Measurements from ENCODE around the gene ZNRD2. TPM values are rescaled to one million over a fixed set of nuclear protein-coding genes. Genes with fewer than 3 reads are reported as not detected.
A peak's percentile ranks its signal among the peaks of the same experiment; 100 is the strongest.

ZNRD2 gene
- total and polyA plus RNA-seq, 8 donors = 21.7 to 55.7 (median 50.0) TPM

DNA sequence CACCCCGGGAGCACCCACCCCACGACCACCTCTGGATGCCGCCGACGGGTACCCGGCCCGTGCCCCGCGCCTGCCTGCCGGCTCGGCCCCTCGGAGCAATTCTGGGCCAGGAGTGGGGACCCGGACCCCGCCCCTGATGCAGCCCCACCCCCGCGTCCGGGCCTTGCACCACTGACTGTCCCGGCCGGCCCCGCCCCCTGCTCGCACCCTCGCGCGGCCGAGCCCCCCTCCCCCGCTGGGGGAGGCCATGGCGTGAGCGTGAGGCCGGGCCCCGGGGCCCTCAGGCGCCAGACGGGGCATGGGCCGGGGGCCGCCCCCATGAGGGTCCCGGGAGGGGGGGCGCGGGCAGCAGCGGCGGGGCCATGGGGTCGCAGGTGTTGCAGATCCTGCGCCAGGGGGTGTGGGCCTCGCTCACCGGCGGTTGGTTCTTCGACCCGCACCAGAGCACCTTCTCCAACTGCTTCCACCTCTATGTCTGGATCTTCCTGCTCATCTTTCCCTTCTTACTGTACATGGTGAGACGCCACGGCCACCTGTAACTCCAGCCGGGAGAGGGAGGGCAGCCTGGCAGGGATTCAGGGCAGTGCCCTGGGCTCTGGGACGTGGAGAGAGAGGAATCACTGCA is 45.8 kb downstream of the ZNRD2 start:
- TF ChIP-seq, protein P1, sequence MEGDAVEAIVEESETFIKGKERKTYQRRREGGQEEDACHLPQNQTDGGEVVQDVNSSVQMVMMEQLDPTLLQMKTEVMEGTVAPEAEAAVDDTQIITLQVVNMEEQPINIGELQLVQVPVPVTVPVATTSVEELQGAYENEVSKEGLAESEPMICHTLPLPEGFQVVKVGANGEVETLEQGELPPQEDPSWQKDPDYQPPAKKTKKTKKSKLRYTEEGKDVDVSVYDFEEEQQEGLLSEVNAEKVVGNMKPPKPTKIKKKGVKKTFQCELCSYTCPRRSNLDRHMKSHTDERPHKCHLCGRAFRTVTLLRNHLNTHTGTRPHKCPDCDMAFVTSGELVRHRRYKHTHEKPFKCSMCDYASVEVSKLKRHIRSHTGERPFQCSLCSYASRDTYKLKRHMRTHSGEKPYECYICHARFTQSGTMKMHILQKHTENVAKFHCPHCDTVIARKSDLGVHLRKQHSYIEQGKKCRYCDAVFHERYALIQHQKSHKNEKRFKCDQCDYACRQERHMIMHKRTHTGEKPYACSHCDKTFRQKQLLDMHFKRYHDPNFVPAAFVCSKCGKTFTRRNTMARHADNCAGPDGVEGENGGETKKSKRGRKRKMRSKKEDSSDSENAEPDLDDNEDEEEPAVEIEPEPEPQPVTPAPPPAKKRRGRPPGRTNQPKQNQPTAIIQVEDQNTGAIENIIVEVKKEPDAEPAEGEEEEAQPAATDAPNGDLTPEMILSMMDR (IDR thresholded peaks at IDR 0.05) = no peak
- no peaks in the 10 kb centered on the region for H3K9me3 ChIP-seq
- intact Hi-C loops (cut with DNase I) = no loop called here
- H3K27me3 ChIP-seq = no peaks in the 10 kb centered on the region
- DNase-seq (no peak), ATAC-seq (no peak)
- peak overlapping the region; percentile 72 to 100 for H3K4me3 ChIP-seq
- peaks cover 0 to 40% of the 10 kb centered on the region in 2 donors for H3K36me3 ChIP-seq
- peaks cover 31 to 44% of the 10 kb centered on the region in 2 donors for H3K4me1 ChIP-seq
- H3K27ac ChIP-seq = peak overlapping the region; percentile 72 to 84

DNA sequence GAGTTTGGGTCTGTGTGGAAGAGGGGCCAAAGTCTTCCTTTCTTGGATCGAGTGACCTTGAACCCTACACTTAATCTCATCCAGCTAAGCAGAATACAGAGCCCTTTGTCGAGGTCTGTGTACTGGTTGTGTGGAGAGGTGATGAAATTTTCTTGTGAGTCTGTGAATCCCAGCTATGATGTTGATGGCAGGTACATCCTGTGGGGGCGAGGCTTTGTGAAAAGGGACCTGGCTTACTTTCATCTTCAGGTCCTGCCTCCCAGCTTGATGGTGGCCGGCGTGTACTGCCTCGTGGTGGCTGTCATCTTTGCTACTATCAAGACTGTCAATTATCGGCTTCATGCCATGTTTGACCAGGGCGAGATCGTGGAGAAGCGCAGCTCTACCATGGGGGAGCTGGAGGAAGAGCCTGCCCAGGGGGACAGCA is 46.3 kb downstream of the ZNRD2 start:
- no peaks in the 10 kb centered on the region for H3K9me3 ChIP-seq
- peak overlapping the region in 1 of 2 donors; percentile 84 for H3K27ac ChIP-seq
- peaks cover 28 to 39% of the 10 kb centered on the region in 2 donors for H3K4me1 ChIP-seq
- H3K4me3 ChIP-seq = peak overlapping the region; percentile 72 to 100
- DNase-seq = no peak
- H3K27me3 ChIP-seq = no peaks in the 10 kb centered on the region
- intact Hi-C loops (cut with DNase I) = no loop called here
- TF ChIP-seq, protein P1 (IDR thresholded peaks at IDR 0.05) = no peak
- peaks cover 0 to 46% of the 10 kb centered on the region in 2 donors for H3K36me3 ChIP-seq
- no peak for ATAC-seq

DNA sequence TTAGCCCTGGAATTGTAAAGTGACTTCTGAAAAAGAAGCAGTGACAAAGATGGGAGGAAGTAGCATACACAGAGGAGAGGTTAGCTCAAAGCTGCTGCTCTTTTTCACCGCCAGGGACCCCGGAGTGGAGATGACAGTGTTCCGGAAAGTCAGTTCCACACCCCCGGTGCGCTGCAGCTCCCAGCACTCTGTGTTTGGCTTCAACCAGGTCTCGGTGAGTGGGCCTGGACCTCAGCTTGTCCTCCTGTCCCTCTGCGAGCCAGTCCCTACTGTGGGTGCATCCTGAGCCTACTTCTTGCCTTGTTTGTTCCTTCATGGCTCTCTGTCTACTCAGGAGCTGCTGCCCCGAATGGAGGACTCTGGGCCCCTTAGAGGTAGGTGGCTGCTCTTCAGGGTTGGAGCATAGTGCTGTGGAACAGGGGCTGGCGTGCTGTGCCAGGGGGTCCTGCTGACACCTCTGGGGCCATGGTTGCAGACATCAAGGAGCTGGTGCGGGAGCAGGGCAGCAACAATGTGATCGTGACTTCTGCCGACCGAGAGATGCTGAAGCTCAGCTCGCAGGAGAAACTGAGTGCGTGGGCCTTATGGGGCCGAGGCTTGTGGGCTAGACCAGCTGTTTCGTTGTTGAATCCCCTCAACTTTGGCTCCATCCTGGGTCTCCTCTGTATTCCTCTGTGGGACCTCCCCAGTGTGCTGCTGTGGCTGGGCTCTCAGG is 47.0 kb downstream of the ZNRD2 start:
- no peak for ATAC-seq
- TF ChIP-seq, protein P1 (IDR thresholded peaks at IDR 0.05) = no peak
- Histone ChIP-seq H3K27me3 (no peaks in the 10 kb centered on the region), H3K27ac (no peak overlapping the region), H3K4me3 (peak overlapping the region in 1 of 2 donors; percentile 72), H3K9me3 (no peaks in the 10 kb centered on the region), H3K4me1 (peaks cover 21 to 32% of the 10 kb centered on the region in 2 donors), H3K36me3 (peaks cover 0 to 53% of the 10 kb centered on the region in 2 donors)
- intact Hi-C loops (cut with DNase I) = no loop called here
- no peak for DNase-seq

DNA sequence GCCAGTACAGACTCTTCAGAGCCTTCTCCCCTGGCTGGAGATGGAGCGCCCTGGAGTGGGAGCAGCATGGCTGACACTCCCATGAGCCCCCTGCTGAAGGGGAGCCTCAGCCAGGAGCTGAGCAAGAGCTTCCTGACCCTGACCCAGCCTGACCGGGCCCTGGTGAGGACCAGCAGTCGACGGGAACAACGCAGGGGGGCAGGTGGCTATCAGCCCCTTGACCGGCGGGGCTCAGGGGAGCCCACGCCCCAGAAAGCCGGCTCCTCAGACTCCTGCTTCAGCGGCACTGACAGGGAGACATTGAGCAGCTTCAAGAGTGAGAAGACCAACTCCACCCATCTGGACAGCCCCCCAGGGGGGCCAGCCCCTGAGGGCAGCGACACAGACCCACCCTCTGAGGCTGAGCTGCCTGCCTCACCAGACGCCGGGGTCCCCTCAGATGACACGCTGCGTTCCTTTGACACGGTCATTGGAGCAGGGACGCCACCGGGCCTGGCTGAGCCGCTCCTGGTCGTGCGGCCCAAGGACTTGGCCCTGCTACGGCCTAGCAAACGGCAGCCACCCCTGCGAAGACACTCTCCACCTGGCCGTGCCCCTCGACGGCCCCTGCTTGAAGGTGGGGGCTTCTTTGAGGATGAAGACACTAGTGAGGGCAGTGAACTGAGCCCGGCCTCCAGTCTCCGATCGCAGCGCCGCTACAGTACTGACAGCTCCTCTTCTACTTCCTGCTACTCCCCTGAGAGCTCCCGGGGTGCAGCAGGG is 47.9 kb downstream of the ZNRD2 start:
- Histone ChIP-seq H3K9me3 (no peaks in the 10 kb centered on the region), H3K36me3 (peaks cover 0 to 61% of the 10 kb centered on the region in 2 donors), H3K4me3 (no peak overlapping the region), H3K27ac (no peak overlapping the region), H3K4me1 (peaks cover 14 to 23% of the 10 kb centered on the region in 2 donors), H3K27me3 (no peaks in the 10 kb centered on the region)
- no peak for ATAC-seq
- intact Hi-C loops (cut with DNase I) = no loop called here
- TF ChIP-seq, protein P1 (IDR thresholded peaks at IDR 0.05) = no peak
- DNase-seq = peak in 1 of 4 donors; percentile 79

DNA sequence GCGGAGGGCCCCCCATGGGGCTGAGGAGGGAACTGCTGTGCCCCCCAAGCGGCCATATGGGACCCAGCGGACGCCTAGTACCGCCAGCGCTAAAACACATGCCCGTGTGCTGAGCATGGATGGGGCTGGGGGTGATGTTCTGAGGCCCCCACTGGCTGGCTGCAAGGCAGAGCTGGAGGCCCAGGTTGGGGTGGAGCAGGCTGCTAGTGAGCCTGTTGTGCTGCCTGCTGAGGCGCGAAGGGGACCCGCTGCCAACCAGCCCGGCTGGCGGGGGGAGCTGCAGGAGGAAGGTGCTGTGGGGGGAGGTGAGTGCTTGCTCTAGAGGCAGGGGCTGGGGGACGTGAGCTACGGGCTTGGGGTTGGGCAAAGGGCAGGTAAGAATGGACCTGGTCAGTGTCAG is 48.5 kb downstream of the ZNRD2 start:
- Histone ChIP-seq H3K36me3 (peaks cover 0 to 67% of the 10 kb centered on the region in 2 donors), H3K27me3 (no peaks in the 10 kb centered on the region), H3K27ac (no peak overlapping the region), H3K4me3 (no peak overlapping the region), H3K4me1 (peaks cover 11 to 21% of the 10 kb centered on the region in 2 donors), H3K9me3 (no peaks in the 10 kb centered on the region)
- DNase-seq (peak in 1 of 4 donors; percentile 65), ATAC-seq (no peak)
- TF ChIP-seq, protein P1 (IDR thresholded peaks at IDR 0.05) = no peak
- intact Hi-C loops (cut with DNase I) = no loop called here
